HG02840 (cell line): Measurements from ENCODE around the gene TBC1D9.

Experiments used
- ATAC-seq: cut with Tn5 transposase; IDR thresholded peaks from one replicate; pipeline ENCODE4 v1.9.1; 2021; ENCODE audit warnings: mild to moderate bottlenecking, moderate library complexity, moderate number of reproducible peaks; ENCODE audit not compliant: unreplicated experiment, low FRiP score

TBC1D9 gene

GRCh38 chr4:140701071-140701470, 55.1 kb downstream of the TBC1D9 start:
- no peak for ATAC-seq

DNA sequence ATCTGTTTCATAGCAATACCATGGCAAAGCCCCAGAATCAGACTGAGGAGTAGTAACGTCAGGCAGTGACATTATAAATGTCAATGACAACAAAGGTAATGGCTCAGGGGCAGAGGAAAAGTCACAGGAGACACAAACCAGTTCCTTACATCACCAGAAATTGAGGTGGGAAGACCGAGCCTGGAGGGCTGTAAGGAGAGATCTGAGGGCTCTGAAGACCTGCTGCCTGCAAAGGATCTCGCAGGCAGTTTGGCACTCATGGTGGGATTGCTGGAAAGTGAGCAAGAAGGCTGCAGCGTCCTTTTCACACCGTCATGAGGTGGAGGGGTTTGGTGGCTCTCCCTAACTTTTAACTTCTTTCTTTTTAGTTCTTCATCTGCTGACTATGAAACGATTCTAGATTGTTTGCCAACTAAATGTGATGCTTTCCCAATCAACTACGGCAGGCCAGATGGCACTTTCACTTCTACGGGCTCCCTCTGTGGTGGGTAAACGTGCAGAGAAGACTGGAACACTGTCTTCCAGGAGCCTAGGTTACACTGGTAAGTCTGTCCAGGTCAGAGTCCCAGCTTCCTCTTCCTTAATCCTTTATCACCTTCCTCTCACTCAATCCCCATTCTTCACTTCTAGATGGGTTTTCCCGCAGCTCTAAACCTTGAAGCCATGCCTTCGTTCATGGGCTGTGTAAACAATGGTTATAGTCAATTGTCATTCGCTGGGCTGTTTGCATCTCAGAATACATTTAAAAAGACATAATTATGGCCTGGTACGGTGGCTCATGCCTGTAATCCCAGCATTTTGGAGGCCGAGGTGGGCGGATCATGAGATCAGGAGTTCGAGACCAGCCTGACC, 58.2 kb downstream of the TBC1D9 start:
- ATAC-seq = no peak

DNA sequence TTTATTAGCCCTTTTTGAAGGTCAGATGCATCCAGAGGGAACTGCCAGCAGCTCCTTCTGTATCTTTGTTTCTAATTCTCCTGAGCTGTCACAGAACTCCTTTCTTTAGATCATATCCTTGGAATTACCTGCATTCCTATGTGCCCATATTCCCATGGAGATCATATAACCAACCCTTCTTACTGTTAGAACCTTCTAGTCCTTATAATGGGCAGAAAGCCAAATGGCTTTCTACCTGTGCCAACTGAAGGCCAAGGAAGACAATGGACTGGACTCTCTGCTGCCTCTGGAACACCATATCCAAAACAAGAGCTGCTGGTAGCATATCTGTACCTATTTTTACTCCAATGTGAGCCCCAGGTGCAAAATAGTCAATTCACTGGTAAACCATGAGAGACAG, 60.7 kb downstream of the TBC1D9 start:
- ATAC-seq = no peak

- ATAC-seq = no peak
Measured at GRCh38 chr4:140693562-140693961, 62.6 kb downstream of the TBC1D9 start.

GRCh38 chr4:140691369-140691768, 64.8 kb downstream of the TBC1D9 start:
- ATAC-seq = no peak

DNA sequence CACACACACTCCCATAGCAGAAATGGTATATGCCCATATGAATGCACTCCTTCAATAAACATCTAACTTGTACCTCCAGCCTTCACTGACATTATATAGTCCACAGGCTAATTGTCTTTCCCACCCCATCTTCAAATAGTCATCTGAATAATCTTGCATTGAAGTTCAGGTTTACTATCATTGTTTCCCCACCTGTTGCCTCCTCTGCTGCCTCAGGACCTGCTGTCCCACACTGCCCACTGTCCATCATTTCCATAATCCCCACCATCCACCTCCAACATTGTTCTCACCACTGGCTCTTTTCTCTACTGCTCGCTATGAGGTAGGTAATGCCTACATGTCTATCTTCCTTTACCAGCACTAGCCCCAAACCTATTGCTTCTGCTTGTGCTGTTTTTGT, 66.1 kb downstream of the TBC1D9 start:
- no peak for ATAC-seq

DNA sequence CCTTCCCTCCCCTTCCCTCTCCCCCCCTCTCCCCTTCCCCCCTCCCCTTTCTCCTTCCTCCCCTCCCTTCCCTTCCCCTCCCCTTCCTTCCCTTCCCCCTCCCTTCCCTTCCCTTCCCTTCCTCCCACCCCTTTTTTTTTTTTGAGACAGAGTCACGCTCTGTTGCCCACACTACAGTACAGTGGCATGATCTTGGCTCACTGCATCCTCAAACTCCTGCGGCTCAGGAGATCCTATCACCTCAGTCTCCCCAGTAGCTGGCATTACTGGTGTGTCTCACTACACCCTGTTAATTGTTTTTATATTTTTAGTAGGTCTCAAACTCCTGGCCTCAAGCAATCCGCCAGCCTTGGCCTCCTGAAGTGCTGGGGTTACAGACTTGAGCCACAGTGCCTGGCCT, 66.6 kb downstream of the TBC1D9 start:
- no peak for ATAC-seq

- no peak for ATAC-seq
Measured at GRCh38 chr4:140688711-140689598, 67.2 kb downstream of the TBC1D9 start.

GRCh38 chr4:140686796-140687195, 69.4 kb downstream of the TBC1D9 start:
- no peak for ATAC-seq

GRCh38 chr4:140684314-140684713, 71.9 kb downstream of the TBC1D9 start:
- ATAC-seq = no peak

DNA sequence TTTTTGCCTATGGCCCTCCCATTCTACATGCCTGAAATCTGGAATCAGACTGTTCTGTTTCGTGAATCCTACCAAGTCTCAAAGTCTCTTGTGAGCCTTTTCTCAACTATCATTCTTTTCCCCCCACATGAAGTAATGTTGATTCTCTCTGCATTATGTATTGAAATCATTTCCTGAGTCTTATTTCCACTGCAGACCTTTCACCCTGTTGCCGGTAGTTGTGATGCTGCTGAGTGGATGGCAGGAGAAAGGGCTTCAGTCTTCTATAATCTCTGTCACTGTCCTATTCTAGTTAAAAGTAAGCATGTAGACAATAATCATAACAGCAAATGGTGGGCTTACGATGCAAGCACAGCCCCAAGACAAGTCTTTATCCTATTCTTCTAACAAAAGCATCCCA, 75.0 kb downstream of the TBC1D9 start:
- no peak for ATAC-seq

GRCh38 chr4:140680686-140681085, 75.5 kb downstream of the TBC1D9 start:
- ATAC-seq = no peak

DNA sequence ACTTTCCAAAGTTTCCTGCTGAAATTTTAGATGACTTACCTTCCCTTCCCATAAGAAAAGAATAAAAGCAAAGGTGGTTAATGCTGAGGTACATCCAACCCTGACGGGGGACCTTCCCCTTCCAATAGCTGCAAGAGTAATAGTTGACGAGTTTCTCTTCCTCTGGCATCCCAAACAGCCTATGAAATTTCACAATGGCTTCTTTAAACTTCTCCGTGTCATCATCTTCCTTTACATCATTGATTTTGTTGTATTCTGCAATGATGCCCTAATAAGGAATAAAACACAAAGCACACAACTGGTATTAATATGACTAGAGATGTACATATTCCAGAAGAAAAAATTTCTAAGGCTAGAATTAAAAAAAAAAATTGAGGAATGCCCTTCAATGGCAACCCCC, 76.6 kb downstream of the TBC1D9 start:
- ATAC-seq = no peak

DNA sequence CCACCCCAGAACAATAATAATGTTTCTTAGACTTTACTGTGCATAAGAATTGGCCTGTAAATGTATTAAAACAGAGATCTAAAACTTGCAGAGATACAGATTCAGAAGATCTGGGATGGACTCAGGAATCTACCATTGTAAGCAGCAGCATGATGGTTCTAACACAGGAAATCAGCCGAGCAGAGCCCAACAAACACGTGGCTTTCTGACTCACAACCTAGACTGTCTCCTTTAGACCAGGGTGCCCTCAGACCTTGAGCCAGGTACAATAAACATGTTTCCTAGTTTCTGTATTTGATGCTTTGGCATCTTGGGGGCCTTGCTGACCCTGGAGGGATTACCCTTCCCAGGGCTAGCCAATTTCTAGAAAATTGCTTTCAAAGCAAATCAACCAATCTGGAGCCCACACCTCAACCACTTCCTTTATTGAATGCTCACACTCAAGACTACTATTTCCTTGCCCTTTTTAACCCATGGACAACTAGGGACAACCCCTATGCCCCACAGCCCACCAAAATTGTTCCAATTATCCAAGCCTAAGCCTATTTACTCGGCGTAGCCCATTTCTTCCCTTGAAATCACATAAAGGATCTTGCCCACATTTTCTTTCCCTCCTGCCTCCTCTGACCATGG, 80.5 kb downstream of the TBC1D9 start:
- no peak for ATAC-seq

DNA sequence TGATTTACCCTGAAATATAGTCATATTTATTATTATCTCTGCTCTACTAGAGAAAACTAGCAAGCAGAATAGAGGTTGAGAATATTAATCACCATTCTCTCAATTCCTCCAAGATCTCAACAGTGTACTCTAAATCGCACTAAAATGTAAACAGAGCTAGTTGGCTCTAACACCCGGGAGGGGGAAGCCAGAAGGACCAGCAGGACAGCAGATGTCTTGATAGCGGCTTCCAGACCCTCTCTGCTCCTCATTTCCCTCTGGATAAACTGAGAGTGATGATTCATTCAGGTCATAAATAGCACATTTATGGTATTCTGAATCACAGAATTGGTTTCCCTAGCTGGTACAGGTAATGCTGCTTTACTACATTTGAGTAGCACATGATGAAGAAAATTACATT, 82.5 kb downstream of the TBC1D9 start:
- ATAC-seq = no peak

DNA sequence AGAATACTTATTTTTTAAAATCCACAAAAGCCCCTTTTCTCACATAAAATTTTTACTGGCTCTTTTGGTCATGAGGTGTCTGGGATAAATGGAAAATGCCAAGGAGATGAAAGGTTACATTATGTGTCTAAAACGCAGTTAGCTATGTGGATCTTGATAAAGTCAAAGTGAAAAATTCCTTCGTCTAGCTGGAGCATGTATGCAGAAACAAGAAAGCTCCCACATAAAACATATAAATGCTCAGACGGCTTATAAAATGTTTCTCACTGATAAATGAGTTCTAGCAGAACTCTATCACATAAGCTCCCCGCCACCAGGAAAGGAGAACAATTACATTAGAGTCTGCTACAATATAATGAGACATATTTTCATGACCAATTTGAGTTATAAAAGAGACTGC, 83.8 kb downstream of the TBC1D9 start:
- ATAC-seq = no peak

DNA sequence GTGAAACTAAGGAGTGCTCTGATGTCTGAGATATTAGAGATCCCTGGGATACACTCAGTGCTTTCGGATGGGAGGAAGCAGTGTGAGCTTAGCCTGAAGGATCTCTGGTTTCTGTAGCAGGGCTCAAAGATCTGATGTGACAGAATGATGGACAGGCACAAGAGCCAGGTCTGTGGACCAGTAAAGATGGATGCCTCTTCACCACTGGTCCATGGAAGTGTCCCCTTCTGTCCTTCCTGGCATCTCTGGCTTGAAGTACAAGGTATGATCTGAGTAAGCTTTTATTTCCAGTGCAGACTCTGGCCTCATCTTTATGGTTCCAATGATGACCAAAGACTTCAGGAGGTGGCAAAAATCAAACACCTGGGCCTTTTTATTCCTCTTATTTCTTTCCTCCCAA, 88.1 kb downstream of the TBC1D9 start:
- ATAC-seq = no peak

DNA sequence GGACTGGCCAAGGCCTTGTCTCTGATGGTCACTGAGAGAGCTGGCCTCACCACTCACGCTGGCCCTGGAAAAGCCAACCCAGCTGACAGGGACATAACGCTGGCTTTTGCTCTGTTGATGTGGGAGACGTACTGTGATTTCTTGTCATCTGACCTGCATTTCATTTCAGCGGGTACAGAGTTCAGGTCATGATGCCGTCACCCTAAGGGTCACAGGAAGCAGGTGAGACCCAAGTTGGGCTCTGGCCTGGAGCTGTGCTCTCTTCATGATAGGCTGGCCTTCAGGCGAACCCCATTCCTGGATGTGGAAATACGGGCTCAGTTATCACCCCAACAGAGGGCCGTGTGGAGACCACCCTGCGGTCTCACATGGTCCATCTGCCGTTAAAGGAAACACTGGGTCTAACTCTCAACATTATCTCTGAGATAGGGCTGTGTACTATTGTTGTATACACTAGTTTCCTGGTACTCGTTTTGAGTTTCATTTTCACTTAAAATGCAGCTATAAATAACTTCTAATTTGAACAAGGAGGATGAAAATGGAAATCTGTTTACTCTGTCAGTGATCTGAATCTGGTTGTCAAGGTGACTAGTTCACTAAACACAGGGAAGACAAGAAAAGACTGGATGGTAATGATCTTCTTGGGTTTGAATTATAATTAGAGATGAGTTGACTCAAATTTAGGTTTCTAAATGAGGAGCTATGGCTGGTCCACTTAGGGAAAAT, 89.1 kb downstream of the TBC1D9 start:
- ATAC-seq = no peak

DNA sequence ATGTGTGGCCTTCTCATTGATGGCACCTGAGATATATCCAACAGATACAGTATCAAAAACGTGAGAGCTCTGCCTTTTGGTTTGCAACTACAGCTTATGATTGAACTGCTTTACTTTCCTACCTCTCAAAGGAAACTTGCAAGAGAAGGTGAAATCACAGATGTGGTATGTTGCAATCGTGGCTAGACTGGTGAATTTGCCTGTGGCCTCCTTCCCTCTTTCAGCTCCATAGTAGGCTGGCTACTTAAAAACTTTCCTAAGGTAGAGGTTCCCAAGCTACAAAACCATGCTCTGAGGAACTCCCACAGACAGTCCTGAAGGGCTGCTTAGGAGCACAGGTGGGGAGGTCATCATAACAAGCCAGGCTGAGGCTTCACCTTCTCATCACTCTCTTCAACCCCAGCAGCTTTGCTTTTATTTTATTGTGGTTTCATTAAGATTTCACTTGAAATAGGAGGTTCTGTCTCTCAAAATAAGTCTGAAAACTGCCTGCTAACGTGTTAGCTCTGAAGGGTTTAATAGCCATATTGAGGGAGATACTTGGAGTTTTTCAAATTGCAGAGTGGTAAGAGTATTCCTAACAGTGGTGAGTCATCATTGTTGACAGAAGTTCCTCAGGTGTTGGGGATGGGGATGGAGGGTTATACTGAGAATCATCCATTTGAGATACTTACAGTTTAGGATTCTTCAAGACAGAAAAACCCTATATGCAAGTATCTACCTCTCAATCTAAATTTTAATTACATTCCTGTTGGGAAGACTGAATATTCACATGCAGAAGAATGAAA, 93.9 kb downstream of the TBC1D9 start:
- ATAC-seq = no peak

DNA sequence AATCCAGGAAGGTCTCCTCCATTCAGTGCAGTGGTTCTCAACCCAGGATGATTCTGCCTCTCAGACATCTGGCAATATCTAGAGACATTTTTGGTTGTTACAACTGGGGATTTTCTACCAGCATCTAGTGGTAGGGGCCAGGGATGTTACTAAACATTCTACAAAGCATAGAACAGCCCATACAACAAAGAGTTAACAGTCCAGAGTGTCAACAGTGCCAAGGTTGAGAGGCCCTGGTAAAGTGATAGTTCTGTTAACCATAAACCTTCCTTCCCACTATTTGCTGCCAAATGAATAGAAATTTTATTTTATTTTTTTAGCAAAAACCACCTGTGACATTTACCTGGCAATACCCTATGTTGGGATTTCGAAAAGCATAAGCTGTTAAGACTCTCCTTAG, 94.6 kb downstream of the TBC1D9 start:
- no peak for ATAC-seq
